ENCODE data around the gene PDE4C.

GRCh38 chr19:18274781-18275356 lies 48.6 kb upstream of the PDE4C start:
- no peak for TF ChIP-seq POLR2A (IDR thresholded peaks at IDR 0.05)
- TF ChIP-seq CTCF (IDR thresholded peaks at IDR 0.05), result peak in 2 of 6 experiments; percentile 7 to 19

Data from thyroid gland (tissue), 4 donors.